ENCODE measurements around the gene TAF3.

- TF ChIP-seq CTCF (IDR thresholded peaks at IDR 0.05) (no peak), POLR2A (IDR thresholded peaks at IDR 0.05) (no peak)
Observed at GRCh38 chr10:7944537-7944936, 126.2 kb downstream of the TAF3 start.

Measured in uterus (tissue), 2 donors.